GM19438 (cell line): ENCODE measurements around the gene CLASRP.

Experiments
- ATAC-seq: cut with Tn5 transposase; IDR thresholded peaks from one replicate; pipeline ENCODE4 v1.9.1; 2021; ENCODE audit warnings: low read depth; ENCODE audit not compliant: unreplicated experiment

Gene CLASRP

GRCh38 chr19:45019187-45019586 is 19.7 kb upstream of the CLASRP start:
- ATAC-seq = no peak

DNA sequence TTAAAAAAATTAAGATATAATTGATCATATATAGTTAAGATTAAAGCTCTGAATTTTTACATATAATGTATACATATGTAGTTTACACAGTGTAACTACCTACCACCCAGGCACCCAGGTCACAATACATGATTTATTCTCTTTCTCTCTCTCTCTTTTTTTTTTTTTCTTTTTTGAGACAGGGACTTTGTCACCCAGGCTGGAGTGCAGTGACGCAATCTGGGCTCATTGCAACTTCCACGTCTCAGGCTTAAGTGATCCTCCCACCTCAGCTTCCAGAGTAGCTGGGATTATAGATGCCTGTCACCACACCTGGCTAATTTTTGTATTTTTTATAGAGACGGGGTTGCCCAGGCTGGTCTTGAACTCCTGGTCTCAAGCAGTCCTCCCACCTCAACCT is 18.8 kb upstream of the CLASRP start:
- ATAC-seq = no peak

DNA sequence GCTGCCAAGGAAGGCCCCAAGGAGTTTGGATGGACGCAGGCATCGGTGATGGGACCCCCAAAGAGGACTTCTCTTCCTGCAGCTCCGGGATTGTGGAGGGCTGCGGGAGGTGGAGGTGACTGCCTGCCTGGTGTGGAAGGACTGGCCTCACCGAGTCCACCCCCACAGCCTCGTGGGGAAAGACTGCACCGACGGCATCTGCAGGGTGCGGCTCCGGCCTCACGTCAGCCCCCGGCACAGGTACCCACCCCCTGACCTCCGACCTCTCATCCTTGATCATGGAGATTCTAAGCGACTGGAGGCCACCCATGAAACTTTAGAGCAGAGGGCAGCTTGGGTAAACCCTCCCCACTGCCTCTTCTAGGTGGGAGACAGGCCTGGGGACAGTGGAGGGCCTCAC is 16.9 kb upstream of the CLASRP start:
- ATAC-seq = no peak

DNA sequence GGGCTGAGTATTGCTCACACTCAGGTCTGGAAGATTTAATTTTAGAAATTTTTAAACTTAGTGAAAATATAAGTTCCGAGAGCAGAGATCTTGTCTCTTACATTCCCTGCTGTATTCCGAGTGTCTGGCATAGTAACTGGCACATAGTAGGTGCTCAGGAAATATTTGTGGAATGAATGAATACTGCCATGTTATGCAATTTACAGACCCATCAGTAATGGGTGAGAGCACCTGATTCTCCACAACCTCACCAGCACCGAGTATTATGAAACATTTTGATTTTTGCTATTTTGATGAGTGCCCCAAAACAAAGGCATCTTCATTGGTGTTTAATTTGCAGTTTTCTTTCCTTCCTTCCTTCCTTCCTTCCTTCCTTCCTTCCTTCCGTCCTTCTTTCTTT is 15.8 kb upstream of the CLASRP start:
- ATAC-seq = no peak

- ATAC-seq = no peak
Measured at GRCh38 chr19:45025264-45025663, 13.6 kb upstream of the CLASRP start.

- ATAC-seq = no peak
Measured at GRCh38 chr19:45027371-45027770, 11.5 kb upstream of the CLASRP start.

DNA sequence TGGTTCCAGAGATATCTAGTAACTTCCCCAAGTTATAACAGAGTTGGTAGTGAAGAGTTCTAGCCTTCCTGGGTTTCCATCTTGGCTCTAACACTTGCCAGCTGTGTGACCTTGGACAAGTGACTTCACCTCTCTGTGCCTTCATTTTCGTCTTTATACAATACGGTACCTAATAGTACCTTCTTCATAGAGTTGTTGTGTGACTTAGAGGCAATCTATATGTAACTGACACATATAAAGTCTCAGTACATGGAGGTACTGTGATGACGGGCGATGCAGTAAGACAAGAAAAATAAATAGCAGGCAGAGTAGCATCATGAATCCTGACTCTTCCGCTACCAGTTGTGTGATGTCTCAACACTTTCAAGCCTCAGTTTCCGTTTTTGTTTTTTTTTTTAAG is 8.0 kb upstream of the CLASRP start:
- no peak for ATAC-seq

- no peak for ATAC-seq
Measured at GRCh38 chr19:45032421-45032820, 6.4 kb upstream of the CLASRP start.

DNA sequence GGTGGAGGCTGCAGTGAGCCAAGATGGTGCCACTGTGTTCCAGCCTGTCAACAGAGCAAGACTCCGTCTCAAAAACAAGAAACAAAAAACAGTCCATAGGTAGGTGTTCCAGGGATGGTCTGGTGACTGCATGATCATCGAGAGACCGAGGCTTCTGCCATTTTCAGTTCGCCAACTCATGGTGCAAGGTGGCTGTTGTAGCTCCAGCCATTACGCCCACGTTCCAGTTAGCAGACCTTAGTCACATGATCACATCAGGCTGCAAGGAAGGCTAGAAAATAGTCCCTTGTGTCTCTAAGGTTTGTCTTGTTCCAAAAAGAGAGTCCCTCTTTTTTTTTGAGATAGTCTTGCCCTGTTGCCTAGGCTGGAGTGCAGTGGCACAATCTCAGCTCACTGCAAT is 3.1 kb upstream of the CLASRP start:
- ATAC-seq = no peak

GRCh38 chr19:45037393-45038169 is 1.3 kb upstream of the CLASRP start:
- no peak for ATAC-seq

DNA sequence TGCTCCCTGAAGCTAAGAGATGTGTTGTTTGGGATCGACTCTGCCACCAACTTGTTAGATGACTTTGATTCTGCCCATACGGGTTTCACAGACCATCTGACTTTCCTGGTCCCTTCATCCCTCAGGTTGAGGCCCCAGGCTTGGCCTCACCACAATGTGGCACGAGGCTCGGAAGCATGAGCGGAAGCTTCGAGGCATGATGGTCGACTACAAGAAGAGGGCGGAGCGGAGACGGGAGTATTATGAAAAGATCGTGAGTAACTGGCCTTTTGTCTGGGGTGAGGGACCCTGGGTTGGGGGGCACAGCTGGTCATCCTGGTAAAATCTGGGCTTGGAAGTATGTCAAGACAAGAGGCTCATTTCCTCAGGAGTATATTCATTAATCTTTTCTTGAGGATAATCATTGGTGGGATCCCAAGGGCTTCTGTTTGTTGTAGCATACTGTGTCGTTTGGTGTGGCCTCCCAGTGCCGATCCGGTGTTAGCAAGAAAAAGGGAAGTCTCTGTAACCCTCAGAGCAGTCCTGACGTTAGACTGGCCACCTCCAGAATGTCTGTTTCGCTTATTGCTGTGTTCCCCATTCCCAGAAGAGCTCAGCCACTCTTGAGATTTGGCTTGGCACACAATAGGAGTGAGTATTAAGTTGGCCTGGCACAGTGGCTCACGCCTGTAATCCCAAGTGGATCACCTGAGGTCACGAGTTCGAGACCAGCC is 1.4 kb downstream of the CLASRP start:
- ATAC-seq = no peak

- no peak for ATAC-seq
Measured at GRCh38 chr19:45041125-45041524, 2.3 kb downstream of the CLASRP start.

GRCh38 chr19:45045671-45046353 is 7.0 kb downstream of the CLASRP start:
- ATAC-seq = no peak

DNA sequence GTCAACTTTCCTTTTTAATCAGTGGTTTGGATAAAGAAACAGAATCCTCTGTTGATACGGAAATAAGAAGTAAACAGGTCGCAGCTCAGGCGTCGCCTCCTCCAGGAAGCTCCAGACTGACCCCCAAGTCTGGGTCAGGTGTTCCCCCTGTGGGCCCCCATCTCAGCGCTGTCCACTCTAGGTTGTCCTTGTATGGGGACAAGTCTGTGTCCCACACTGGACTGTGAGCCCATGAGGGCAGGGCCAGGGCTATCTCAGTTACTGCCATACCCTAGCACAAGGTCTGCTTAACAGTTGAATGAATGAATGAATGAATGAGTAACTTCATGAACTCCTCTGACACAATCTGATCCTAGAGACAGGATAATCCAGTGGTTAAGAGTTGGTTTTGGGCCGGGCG is 7.5 kb downstream of the CLASRP start:
- ATAC-seq = no peak

DNA sequence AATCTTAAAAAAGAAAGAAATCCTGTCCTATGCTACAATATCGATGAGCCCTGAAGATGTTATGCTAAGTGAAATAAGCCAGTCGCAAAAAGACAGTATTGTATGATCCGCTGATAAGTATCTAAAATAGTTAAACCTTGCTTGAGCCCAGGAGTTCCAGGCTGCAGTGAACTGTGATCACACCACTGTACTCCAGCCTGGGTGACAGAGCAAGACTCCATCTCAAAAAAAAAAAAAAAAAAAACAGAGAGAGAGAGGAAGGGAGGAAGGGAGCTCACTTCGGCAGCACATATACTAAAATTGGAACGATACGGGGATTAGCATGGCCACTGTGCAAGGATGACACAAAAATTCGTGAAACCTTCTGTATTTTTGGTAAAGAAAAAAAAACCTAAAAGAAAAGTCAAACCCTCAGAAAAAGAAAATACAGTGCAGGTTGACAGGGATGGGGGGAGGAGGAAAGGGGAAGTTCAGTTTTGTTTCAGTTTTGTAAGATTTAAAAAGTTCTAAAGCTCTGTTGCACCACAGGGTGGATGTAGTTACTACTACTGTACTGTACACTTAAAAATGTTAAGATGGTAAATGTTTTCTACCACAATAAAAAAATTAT is 8.4 kb downstream of the CLASRP start:
- no peak for ATAC-seq

- ATAC-seq = no peak
Measured at GRCh38 chr19:45049073-45049736, 10.4 kb downstream of the CLASRP start.

DNA sequence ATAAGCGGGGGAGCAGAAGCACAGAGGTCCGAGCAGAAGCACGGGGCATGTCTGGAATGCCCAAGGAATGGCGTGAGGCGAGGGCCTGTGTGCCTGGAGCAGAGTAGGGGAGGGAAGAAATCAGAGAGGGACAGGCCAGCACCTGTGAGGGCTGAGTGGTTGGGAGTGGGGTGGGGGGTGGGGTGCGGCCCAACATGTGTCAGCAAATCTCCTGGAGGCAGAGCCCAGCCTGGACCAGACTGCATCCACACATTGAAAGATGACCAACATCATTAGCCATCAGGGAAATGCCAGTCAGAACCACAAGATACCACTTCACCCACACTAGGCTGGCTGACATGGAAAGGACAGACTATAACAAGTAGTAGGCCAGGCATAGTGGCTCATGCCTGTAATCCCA is 11.2 kb downstream of the CLASRP start:
- no peak for ATAC-seq

- no peak for ATAC-seq
Measured at GRCh38 chr19:45051929-45052579, 13.2 kb downstream of the CLASRP start.

- no peak for ATAC-seq
Measured at GRCh38 chr19:45056831-45057230, 18.0 kb downstream of the CLASRP start.

GRCh38 chr19:45057444-45057843 is 18.6 kb downstream of the CLASRP start:
- no peak for ATAC-seq
